Sigmoid colon (tissue), 7 donors: Measurements from ENCODE around the gene KLHL29. TPM values are rescaled to one million over a fixed set of nuclear protein-coding genes. Genes with fewer than 3 reads are reported as not detected.
A peak's percentile ranks its signal among the peaks of the same experiment; 100 is the strongest.

Experiments used
- DNase-seq: peaks from one replicate; pipeline ENCODE4 v3.0.0-alpha.2; 2019
- H3K27ac ChIP-seq, 4 donors: fragments of 200-600 bp; sonication (generic); one replicate each; pipeline ENCODE4 v1.5.1; 2016 to 2019; ENCODE audit warnings: mild to moderate bottlenecking in 1 of 4
- H3K27me3 ChIP-seq, 3 donors: fragments of 200-600 bp; sonication (generic); one replicate each; pipeline ENCODE4 v1.5.1; 2019; ENCODE audit warnings: mild to moderate bottlenecking in 1 of 3
- H3K36me3 ChIP-seq, 4 donors: fragments of 200-600 bp; sonication (generic); one replicate each; pipeline ENCODE4 v1.5.1; 2016 to 2019
- H3K4me1 ChIP-seq, 4 donors: fragments of 200-600 bp; sonication (generic); one replicate each; pipeline ENCODE4 v1.5.1; 2017 to 2019
- H3K4me3 ChIP-seq, 4 donors: fragments of 200-600 bp; sonication (generic); one replicate each; pipeline ENCODE4 v1.5.1; 2017 to 2019; ENCODE audit warnings: mild to moderate bottlenecking in 2 of 4, moderate library complexity in 1 of 4
- H3K9me3 ChIP-seq, 4 donors: fragments of 200-600 bp in 3 of 4; sonication (generic) in 3 of 4; one replicate each; pipeline versions ENCODE4 v1.5.1 to v1.6.1; 2013 to 2019
- CTCF ChIP-seq, 4 experiments: fragments of 450-650 bp in 3 of 4; fragments of 200-600 bp in 1 of 4; IDR thresholded peaks; one replicate each; pipeline ENCODE4 v1.5.1; 2016 to 2019; ENCODE audit warnings: antibody characterized with exemption in 4 of 4, mild to moderate bottlenecking in 3 of 4, moderate library complexity in 2 of 4
- EP300 ChIP-seq, 4 donors: sonication (generic); formaldehyde crosslinking; IDR thresholded peaks; one replicate each; pipeline ENCODE4 v1.6.1; 2017; ENCODE audit warnings: antibody characterized with exemption in 4 of 4
- POLR2A ChIP-seq, 2 donors: fragments of 450-650 bp; IDR thresholded peaks; one replicate each; pipeline ENCODE4 v1.6.1; 2016; ENCODE audit warnings: antibody characterized with exemption in 2 of 2, mild to moderate bottlenecking in 2 of 2, moderate library complexity in 2 of 2
- POLR2AphosphoS5 ChIP-seq, 4 donors: sonication (generic); formaldehyde crosslinking; IDR thresholded peaks; one replicate each; pipeline ENCODE4 v1.6.1; 2017; ENCODE audit warnings: antibody characterized with exemption in 4 of 4
- WGBS, 2 donors: extraction: QIAGEN DNeasy Blood & Tissue Kit; methylation state at CpG; one replicate each; pipeline ENCODE4 v1.1.7; 2013; 5-methylcytosine and 5-hydroxymethylcytosine counted together
- intact Hi-C: fragments of 100-400 bp; cut with DNase I; formaldehyde crosslinking; loops from one replicate; pipeline ENCODE4 v1.15.1; 2023
- polyA plus RNA-seq, 3 donors: library from polyadenylated mRNA; stranded (reverse); fragments of 200-250 nt; gene quantifications; one replicate each; pipeline ENCODE4 v1.2.3, GENCODE V29; 2013
- total RNA-seq, 4 donors: library from RNA; depleted of rRNA; stranded (reverse); fragments of >200 nt; gene quantifications; one replicate each; pipeline ENCODE4 v1.1.0, GENCODE V29; 2016
- donor health status: healthy with polysubstance abuse.
- donor health status: Bipolar disorder and iron deficiency.
- donor health status: healthy.

KLHL29 gene
- total and polyA plus RNA-seq, 7 donors: 0.46 to 25.5 (median 6.3) TPM

- Histone ChIP-seq H3K36me3 (no peaks in the 10 kb centered on the region), H3K4me1 (peaks cover 0 to 86% (median 62%) of the 10 kb centered on the region in 4 donors), H3K27me3 (no peaks in the 10 kb centered on the region), H3K4me3 (no peak overlapping the region), H3K27ac (peak overlapping the region; percentile 88 to 96 (median 93)), H3K9me3 (no peaks in the 10 kb centered on the region)
- intact Hi-C loops: loop anchor here (1.0 to 5.0 kb wide), 2 partner anchors 192 to 234 kb away; partner anchors contain the start of gene KLHL29
- 81 to 92% methylated on average over 7 of the region's 7 CpGs for WGBS, 2 donors
- peak; percentile 60 for DNase-seq
- TF ChIP-seq CTCF (IDR thresholded peaks at IDR 0.05) (no peak), EP300 (IDR thresholded peaks at IDR 0.05) (no peak), POLR2AphosphoS5 (IDR thresholded peaks at IDR 0.05) (no peak), POLR2A (IDR thresholded peaks at IDR 0.05) (no peak)
Observed at GRCh38 chr2:23618794-23619530, 234.0 kb downstream of the KLHL29 start.

- Histone ChIP-seq H3K9me3 (peaks cover 0 to 4% (median 0%) of the 10 kb centered on the region in 4 donors), H3K36me3 (no peaks in the 10 kb centered on the region), H3K4me1 (peaks cover 0 to 88% (median 62%) of the 10 kb centered on the region in 4 donors), H3K27ac (peak overlapping the region; percentile 88 to 96 (median 93)), H3K4me3 (no peak overlapping the region), H3K27me3 (no peaks in the 10 kb centered on the region)
- TF ChIP-seq POLR2AphosphoS5 (IDR thresholded peaks at IDR 0.05) (no peak), POLR2A (IDR thresholded peaks at IDR 0.05) (no peak), EP300 (IDR thresholded peaks at IDR 0.05) (no peak), CTCF (IDR thresholded peaks at IDR 0.05) (no peak)
- no peak for DNase-seq
- WGBS, 2 donors: 94 to 95% methylated on average over 7 of the region's 7 CpGs
- intact Hi-C loops: loop anchor here (5.0 kb wide), 2 partner anchors 42 to 193 kb away; no protein-coding TSS in a partner anchor
Observed at GRCh38 chr2:23619941-23620340, 235.0 kb downstream of the KLHL29 start.

GRCh38 chr2:23620841-23621341 is 235.9 kb downstream of the KLHL29 start:
- no peaks in the 10 kb centered on the region for H3K36me3 ChIP-seq
- WGBS, 2 donors: 73 to 84% methylated on average over 14 of the region's 14 CpGs
- H3K27ac ChIP-seq: peak overlapping the region; percentile 88 to 96 (median 93)
- no peak overlapping the region for H3K4me3 ChIP-seq
- DNase-seq: peak; percentile 87
- intact Hi-C loops: loop anchor here (5.0 kb wide), 1 partner anchor 41 kb away; no protein-coding TSS in a partner anchor
- TF ChIP-seq POLR2AphosphoS5 (IDR thresholded peaks at IDR 0.05) (peak in 3 of 4 donors; percentile 37 to 57 (median 39)), EP300 (IDR thresholded peaks at IDR 0.05) (no peak)
- peaks cover 0 to 81% (median 59%) of the 10 kb centered on the region in 4 donors for H3K4me1 ChIP-seq
- peaks cover 0 to 4% (median 0%) of the 10 kb centered on the region in 4 donors for H3K9me3 ChIP-seq
- H3K27me3 ChIP-seq: no peaks in the 10 kb centered on the region

GRCh38 chr2:23621616-23622015 is 236.6 kb downstream of the KLHL29 start:
- Histone ChIP-seq H3K27ac (peak overlapping the region; percentile 88 to 96 (median 93)), H3K27me3 (no peaks in the 10 kb centered on the region), H3K4me3 (no peak overlapping the region), H3K9me3 (peaks cover 0 to 4% (median 0%) of the 10 kb centered on the region in 4 donors), H3K4me1 (peaks cover 0 to 74% (median 55%) of the 10 kb centered on the region in 4 donors), H3K36me3 (no peaks in the 10 kb centered on the region)
- WGBS, 2 donors: 91 to 93% methylated on average over 5 of the region's 5 CpGs
- intact Hi-C loops: loop anchor here (5.0 kb wide), 1 partner anchor 41 kb away; no protein-coding TSS in a partner anchor
- TF ChIP-seq POLR2AphosphoS5 (IDR thresholded peaks at IDR 0.05): no peak
- no peak for TF ChIP-seq POLR2A (IDR thresholded peaks at IDR 0.05)
- TF ChIP-seq EP300 (IDR thresholded peaks at IDR 0.05): no peak
- TF ChIP-seq CTCF (IDR thresholded peaks at IDR 0.05): no peak
- DNase-seq: peak; percentile 47

- Histone ChIP-seq H3K27ac (peak overlapping the region in 3 of 4 donors; percentile 91 to 96 (median 95)), H3K9me3 (peaks cover 0 to 4% (median 0%) of the 10 kb centered on the region in 4 donors), H3K36me3 (no peaks in the 10 kb centered on the region), H3K4me1 (peaks cover 0 to 71% (median 51%) of the 10 kb centered on the region in 4 donors), H3K4me3 (no peak overlapping the region), H3K27me3 (no peaks in the 10 kb centered on the region)
- intact Hi-C loops: loop anchor here (5.0 kb wide), 1 partner anchor 40 kb away; no protein-coding TSS in a partner anchor
- 91% methylated on average over 8 of the region's 8 CpGs for WGBS, 2 donors
- TF ChIP-seq EP300 (IDR thresholded peaks at IDR 0.05): no peak
- TF ChIP-seq CTCF (IDR thresholded peaks at IDR 0.05): no peak
- TF ChIP-seq POLR2A (IDR thresholded peaks at IDR 0.05): no peak
- TF ChIP-seq POLR2AphosphoS5 (IDR thresholded peaks at IDR 0.05): no peak
- peak; percentile 45 for DNase-seq
Observed at GRCh38 chr2:23622466-23622865, 237.5 kb downstream of the KLHL29 start.
